Breast epithelium (tissue), 4 donors: ENCODE measurements around the gene SLC37A2. TPM values are rescaled to one million over a fixed set of nuclear protein-coding genes. Genes with fewer than 3 reads are reported as not detected.

ENCODE experiments used
- DNase-seq, 2 donors: peaks; one replicate each; pipeline ENCODE4 v3.0.0-alpha.2; 2019; ENCODE audit warnings: low spot score in 2 of 2
- H3K27ac ChIP-seq, 2 donors: fragments of 200-600 bp; sonication (generic) in 1 of 2; one replicate each; pipeline ENCODE4 v1.5.1; 2016 to 2019; ENCODE audit warnings: mild to moderate bottlenecking in 1 of 2
- H3K27me3 ChIP-seq, 2 donors: fragments of 200-600 bp; sonication (generic) in 1 of 2; one replicate each; pipeline versions ENCODE4 v1.5.1 to v1.6.0; 2017 to 2019; ENCODE audit warnings: control low read depth in 1 of 2, mild to moderate bottlenecking in 1 of 2
- H3K36me3 ChIP-seq: fragments of 200-600 bp; one replicate; pipeline ENCODE4 v1.5.1; 2019
- H3K4me1 ChIP-seq, 2 donors: fragments of 200-600 bp; sonication (generic); one replicate each; pipeline ENCODE4 v1.5.1; 2016 to 2019; ENCODE audit warnings: control low read depth in 1 of 2
- H3K4me3 ChIP-seq, 3 donors: fragments of 200-600 bp; sonication (generic); 1 replicate in 2 of 3; 2 replicates in 1 of 3; pipeline ENCODE4 v1.5.1; 2016 to 2019; ENCODE audit warnings: mild to moderate bottlenecking in 3 of 3, moderate library complexity in 2 of 3
- H3K9me3 ChIP-seq, 2 donors: fragments of 200-600 bp; sonication (generic) in 1 of 2; one replicate each; pipeline ENCODE4 v1.5.1; 2016 to 2019; ENCODE audit warnings: control low read depth in 1 of 2
- CTCF ChIP-seq, 3 donors: fragments of 450-650 bp; IDR thresholded peaks; one replicate each; pipeline ENCODE4 v1.5.1; 2016 to 2017; ENCODE audit warnings: antibody characterized with exemption in 3 of 3, mild to moderate bottlenecking in 3 of 3, moderate library complexity in 3 of 3
- POLR2A ChIP-seq: fragments of 450-650 bp; IDR thresholded peaks from one replicate; pipeline ENCODE4 v1.6.1; 2016; ENCODE audit warnings: antibody characterized with exemption, mild to moderate bottlenecking, moderate library complexity
- POLR2AphosphoS5 ChIP-seq, 3 donors: sonication (generic); formaldehyde crosslinking; IDR thresholded peaks; one replicate each; pipeline ENCODE4 v1.6.1; 2017; ENCODE audit warnings: antibody characterized with exemption in 3 of 3
- intact Hi-C: fragments of 100-400 bp; cut with DNase I; formaldehyde crosslinking; loops from one replicate; pipeline ENCODE4 v1.15.1; 2023; ENCODE audit warnings: low total_unique reads
- total RNA-seq, 3 donors: library from RNA; depleted of rRNA; stranded (reverse); fragments of >200 nt; gene quantifications; one replicate each; pipeline ENCODE4 v1.1.0, GENCODE V29; 2016

Gene SLC37A2
- total RNA-seq, 3 donors from 2014 or later = 3.9 to 38.9 (median 13.6) TPM

- H3K27ac ChIP-seq = no peak overlapping the region
- DNase-seq = no peak
- intact Hi-C loops = no loop called here
- peaks cover 0 to 8% of the 10 kb centered on the region in 2 donors for H3K27me3 ChIP-seq
- H3K9me3 ChIP-seq = no peaks in the 10 kb centered on the region
- TF ChIP-seq CTCF (IDR thresholded peaks at IDR 0.05) (no peak), POLR2A (no peak), POLR2AphosphoS5 (IDR thresholded peaks at IDR 0.05) (no peak)
- H3K4me1 ChIP-seq = no peaks in the 10 kb centered on the region
- H3K4me3 ChIP-seq = no peak overlapping the region
- H3K36me3 ChIP-seq = no peaks in the 10 kb centered on the region
These were observed 66.3 kb downstream of the SLC37A2 start for GRCh38 chr11:125129316-125129993.

- Histone ChIP-seq H3K27me3 (peaks cover 0 to 8% of the 10 kb centered on the region in 2 donors), H3K27ac (no peak overlapping the region), H3K4me3 (no peak overlapping the region), H3K36me3 (no peaks in the 10 kb centered on the region), H3K4me1 (no peaks in the 10 kb centered on the region), H3K9me3 (no peaks in the 10 kb centered on the region)
- intact Hi-C loops = no loop called here
- TF ChIP-seq POLR2A (no peak), POLR2AphosphoS5 (IDR thresholded peaks at IDR 0.05) (no peak), CTCF (IDR thresholded peaks at IDR 0.05) (no peak)
- DNase-seq = no peak
These were observed 69.0 kb downstream of the SLC37A2 start for GRCh38 chr11:125132071-125132470.

- no peak for DNase-seq
- Histone ChIP-seq H3K4me3 (no peak overlapping the region), H3K27ac (no peak overlapping the region), H3K4me1 (no peaks in the 10 kb centered on the region), H3K27me3 (peaks cover 0 to 8% of the 10 kb centered on the region in 2 donors), H3K36me3 (no peaks in the 10 kb centered on the region), H3K9me3 (no peaks in the 10 kb centered on the region)
- intact Hi-C loops = no loop called here
- TF ChIP-seq CTCF (IDR thresholded peaks at IDR 0.05) (no peak), POLR2A (no peak), POLR2AphosphoS5 (IDR thresholded peaks at IDR 0.05) (no peak)
These were observed 69.5 kb downstream of the SLC37A2 start for GRCh38 chr11:125132596-125132995.

- Histone ChIP-seq H3K4me1 (no peaks in the 10 kb centered on the region), H3K27me3 (peaks cover 0 to 10% of the 10 kb centered on the region in 2 donors), H3K36me3 (no peaks in the 10 kb centered on the region), H3K4me3 (no peak overlapping the region), H3K27ac (no peak overlapping the region), H3K9me3 (no peaks in the 10 kb centered on the region)
- intact Hi-C loops = no loop called here
- DNase-seq = no peak
- no peak for TF ChIP-seq POLR2A
- no peak for TF ChIP-seq CTCF (IDR thresholded peaks at IDR 0.05)
- no peak for TF ChIP-seq POLR2AphosphoS5 (IDR thresholded peaks at IDR 0.05)
These were observed 72.9 kb downstream of the SLC37A2 start for GRCh38 chr11:125136001-125136400.

GRCh38 chr11:125138966-125139365 lies 75.9 kb downstream of the SLC37A2 start:
- Histone ChIP-seq H3K27ac (no peak overlapping the region), H3K4me1 (no peaks in the 10 kb centered on the region), H3K27me3 (peaks cover 0 to 15% of the 10 kb centered on the region in 2 donors), H3K36me3 (no peaks in the 10 kb centered on the region), H3K4me3 (no peak overlapping the region), H3K9me3 (no peaks in the 10 kb centered on the region)
- intact Hi-C loops = no loop called here
- DNase-seq = no peak
- no peak for TF ChIP-seq POLR2A
- TF ChIP-seq POLR2AphosphoS5 (IDR thresholded peaks at IDR 0.05) = no peak
- TF ChIP-seq CTCF (IDR thresholded peaks at IDR 0.05) = no peak
